ENCODE measurements around the gene SMIM26.

- no peak for TF ChIP-seq CTCF (IDR thresholded peaks at IDR 0.05)
- no peak for TF ChIP-seq POLR2AphosphoS5 (IDR thresholded peaks at IDR 0.05)
These were observed 42.5 kb downstream of the SMIM26 start for GRCh38 chr20:18609741-18610140.
